Colon (tissue), 2 donors: ENCODE results near the gene TNC.

Experiments
- FAIRE-seq: peaks from 2 replicates; lab custom pipeline; 2012; peaks lifted over from hg19 to GRCh38; lab: Jason Lieb, UNC
- donor health status: control.
- donor health status: control.

TNC gene

GRCh38 chr9:115098226-115098965 is 19.6 kb downstream of the TNC start:
- no peak for FAIRE-seq

- no peak for FAIRE-seq
Measured at GRCh38 chr9:115093520-115093919, 24.4 kb downstream of the TNC start.

- FAIRE-seq = no peak
Measured at GRCh38 chr9:115090486-115090885, 27.5 kb downstream of the TNC start.

- FAIRE-seq = no peak
Measured at GRCh38 chr9:115088860-115089259, 29.1 kb downstream of the TNC start.

GRCh38 chr9:115086886-115087285 is 31.1 kb downstream of the TNC start:
- no peak for FAIRE-seq

- no peak for FAIRE-seq
Measured at GRCh38 chr9:115086461-115086860, 31.5 kb downstream of the TNC start.

GRCh38 chr9:115085773-115086377 is 32.1 kb downstream of the TNC start:
- no peak for FAIRE-seq

- no peak for FAIRE-seq
Measured at GRCh38 chr9:115084709-115085108, 33.2 kb downstream of the TNC start.

- FAIRE-seq = no peak
Measured at GRCh38 chr9:115084157-115084556, 33.8 kb downstream of the TNC start.

- no peak for FAIRE-seq
Measured at GRCh38 chr9:115080242-115080641, 37.7 kb downstream of the TNC start.

- no peak for FAIRE-seq
Measured at GRCh38 chr9:115079156-115079555, 38.8 kb downstream of the TNC start.

GRCh38 chr9:115073456-115073855 is 44.5 kb downstream of the TNC start:
- FAIRE-seq = no peak

GRCh38 chr9:115071176-115071575 is 46.8 kb downstream of the TNC start:
- FAIRE-seq = no peak

- no peak for FAIRE-seq
Measured at GRCh38 chr9:115069771-115070170, 48.2 kb downstream of the TNC start.

GRCh38 chr9:115069302-115069701 is 48.7 kb downstream of the TNC start:
- FAIRE-seq = no peak

GRCh38 chr9:115068031-115068430 is 49.9 kb downstream of the TNC start:
- FAIRE-seq = no peak

- FAIRE-seq = no peak
Measured at GRCh38 chr9:115063058-115063845, 54.7 kb downstream of the TNC start.

- FAIRE-seq = no peak
Measured at GRCh38 chr9:115058684-115059315, 59.2 kb downstream of the TNC start.

- FAIRE-seq = no peak
Measured at GRCh38 chr9:115058175-115058574, 59.8 kb downstream of the TNC start.

- FAIRE-seq = no peak
Measured at GRCh38 chr9:115057559-115057958, 60.4 kb downstream of the TNC start.

GRCh38 chr9:115050002-115050490 is 67.9 kb downstream of the TNC start:
- FAIRE-seq = no peak

GRCh38 chr9:115046824-115047223 is 71.1 kb downstream of the TNC start:
- FAIRE-seq = no peak

- FAIRE-seq = no peak
Measured at GRCh38 chr9:115046199-115046598, 71.8 kb downstream of the TNC start.
